Gastroesophageal sphincter (tissue), 3 donors: ENCODE results near the gene KRTAP12-1.

Experiments used
- POLR2A ChIP-seq, 2 donors: fragments of 450-650 bp; IDR thresholded peaks; one replicate each; pipeline ENCODE4 v1.6.1; 2017; ENCODE audit warnings: antibody characterized with exemption in 2 of 2, mild to moderate bottlenecking in 2 of 2, moderate library complexity in 1 of 2
- POLR2AphosphoS5 ChIP-seq: sonication (generic); formaldehyde crosslinking; IDR thresholded peaks from one replicate; pipeline ENCODE4 v1.6.1; 2017; ENCODE audit warnings: antibody characterized with exemption
- TF ChIP-seq, protein P1 (sequence below), 4 experiments: fragments of 200-600 bp in 2 of 4; fragments of 450-650 bp in 2 of 4; sonication (generic) in 1 of 4; IDR thresholded peaks; one replicate each; pipeline ENCODE4 v1.5.1; 2017 to 2019; ENCODE audit warnings: antibody characterized with exemption in 4 of 4, mild to moderate bottlenecking in 2 of 4, moderate library complexity in 2 of 4

DNA sequence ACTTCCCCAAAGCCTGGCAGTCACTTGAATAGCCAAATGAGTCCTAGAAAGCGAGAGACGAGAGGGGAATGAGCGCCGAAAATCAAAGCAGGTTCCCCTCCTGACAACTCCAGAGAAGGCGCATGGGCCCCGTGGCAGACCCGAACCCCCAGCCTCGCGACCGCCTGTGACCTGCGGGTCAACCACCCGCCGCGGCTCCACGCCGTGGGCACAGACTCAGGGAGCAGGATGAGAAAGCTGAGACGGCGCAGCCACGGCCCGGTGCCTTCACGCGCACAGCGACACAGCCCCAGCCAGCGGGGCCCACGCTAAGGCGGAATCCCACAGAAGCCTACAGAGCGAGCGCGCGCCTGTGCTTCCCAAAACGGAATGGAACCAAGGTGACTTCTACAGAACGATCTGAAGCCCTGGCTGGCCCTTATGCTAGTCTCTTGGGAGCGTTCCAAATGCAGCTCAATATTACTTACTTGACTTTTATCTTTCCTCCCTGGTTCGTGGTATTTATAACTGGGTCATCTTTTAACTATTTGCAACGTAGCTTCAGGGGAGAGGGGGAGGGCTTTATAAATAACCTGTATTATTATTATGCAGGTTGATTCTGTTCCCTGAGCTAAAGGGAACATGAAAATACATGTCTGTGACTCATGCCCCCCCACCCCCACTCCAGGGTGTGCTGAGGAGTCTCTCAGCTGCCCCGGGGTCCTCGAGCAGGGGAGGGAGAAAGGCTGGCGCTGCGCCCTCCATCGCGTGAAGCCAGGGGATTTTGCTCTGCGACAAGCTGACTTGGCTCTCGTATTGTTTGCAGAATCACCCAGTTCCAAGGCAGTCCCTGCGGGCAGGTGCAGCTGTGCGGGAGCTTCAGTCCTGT lies 27.7 kb upstream of the KRTAP12-1 start:
- TF ChIP-seq, protein P1, sequence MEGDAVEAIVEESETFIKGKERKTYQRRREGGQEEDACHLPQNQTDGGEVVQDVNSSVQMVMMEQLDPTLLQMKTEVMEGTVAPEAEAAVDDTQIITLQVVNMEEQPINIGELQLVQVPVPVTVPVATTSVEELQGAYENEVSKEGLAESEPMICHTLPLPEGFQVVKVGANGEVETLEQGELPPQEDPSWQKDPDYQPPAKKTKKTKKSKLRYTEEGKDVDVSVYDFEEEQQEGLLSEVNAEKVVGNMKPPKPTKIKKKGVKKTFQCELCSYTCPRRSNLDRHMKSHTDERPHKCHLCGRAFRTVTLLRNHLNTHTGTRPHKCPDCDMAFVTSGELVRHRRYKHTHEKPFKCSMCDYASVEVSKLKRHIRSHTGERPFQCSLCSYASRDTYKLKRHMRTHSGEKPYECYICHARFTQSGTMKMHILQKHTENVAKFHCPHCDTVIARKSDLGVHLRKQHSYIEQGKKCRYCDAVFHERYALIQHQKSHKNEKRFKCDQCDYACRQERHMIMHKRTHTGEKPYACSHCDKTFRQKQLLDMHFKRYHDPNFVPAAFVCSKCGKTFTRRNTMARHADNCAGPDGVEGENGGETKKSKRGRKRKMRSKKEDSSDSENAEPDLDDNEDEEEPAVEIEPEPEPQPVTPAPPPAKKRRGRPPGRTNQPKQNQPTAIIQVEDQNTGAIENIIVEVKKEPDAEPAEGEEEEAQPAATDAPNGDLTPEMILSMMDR (IDR thresholded peaks at IDR 0.05) = no peak
- TF ChIP-seq POLR2A (IDR thresholded peaks at IDR 0.05) (no peak), POLR2AphosphoS5 (no peak)
